OCI-LY7 (cell line): Measurements from ENCODE around the gene PCGF5.

Source experiments
- EZH2phosphoT487 ChIP-seq: fragments of 200-600 bp; sonication (generic); IDR thresholded peaks from 2 replicates; pipeline ENCODE4 v1.6.1; 2018; ENCODE audit warnings: low read depth, borderline replicate concordance, mild to moderate bottlenecking, mixed run types, antibody characterized with exemption, low read length, moderate library complexity, mixed read lengths
- TF ChIP-seq, protein P1 (sequence below): fragments of 200-600 bp; sonication (generic); conservative IDR thresholded peaks from 2 replicates; pipeline ENCODE4 v1.5.1; 2014; ENCODE audit warnings: mild to moderate bottlenecking, antibody characterized with exemption, low read length, moderate library complexity, mixed read lengths

DNA sequence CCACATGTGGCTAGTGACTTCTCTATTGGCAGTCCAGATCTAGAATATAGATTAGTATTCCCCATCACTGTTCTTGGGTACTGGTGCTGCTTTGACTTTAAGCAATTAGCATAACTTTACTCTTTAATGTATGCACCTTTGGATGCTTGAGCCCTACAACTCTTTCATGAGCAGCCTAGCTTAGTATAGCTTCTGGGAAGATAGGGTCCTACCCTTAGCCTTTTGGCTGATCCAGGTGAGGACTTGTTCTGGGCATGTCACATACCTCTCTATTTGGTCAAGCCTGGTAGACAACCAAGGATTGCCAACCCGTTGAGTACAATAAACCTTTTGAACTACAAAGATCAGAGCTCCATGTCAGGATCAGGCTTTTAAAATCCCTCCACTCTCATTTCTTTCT is 17.7 kb downstream of the PCGF5 start:
- TF ChIP-seq, protein P1, sequence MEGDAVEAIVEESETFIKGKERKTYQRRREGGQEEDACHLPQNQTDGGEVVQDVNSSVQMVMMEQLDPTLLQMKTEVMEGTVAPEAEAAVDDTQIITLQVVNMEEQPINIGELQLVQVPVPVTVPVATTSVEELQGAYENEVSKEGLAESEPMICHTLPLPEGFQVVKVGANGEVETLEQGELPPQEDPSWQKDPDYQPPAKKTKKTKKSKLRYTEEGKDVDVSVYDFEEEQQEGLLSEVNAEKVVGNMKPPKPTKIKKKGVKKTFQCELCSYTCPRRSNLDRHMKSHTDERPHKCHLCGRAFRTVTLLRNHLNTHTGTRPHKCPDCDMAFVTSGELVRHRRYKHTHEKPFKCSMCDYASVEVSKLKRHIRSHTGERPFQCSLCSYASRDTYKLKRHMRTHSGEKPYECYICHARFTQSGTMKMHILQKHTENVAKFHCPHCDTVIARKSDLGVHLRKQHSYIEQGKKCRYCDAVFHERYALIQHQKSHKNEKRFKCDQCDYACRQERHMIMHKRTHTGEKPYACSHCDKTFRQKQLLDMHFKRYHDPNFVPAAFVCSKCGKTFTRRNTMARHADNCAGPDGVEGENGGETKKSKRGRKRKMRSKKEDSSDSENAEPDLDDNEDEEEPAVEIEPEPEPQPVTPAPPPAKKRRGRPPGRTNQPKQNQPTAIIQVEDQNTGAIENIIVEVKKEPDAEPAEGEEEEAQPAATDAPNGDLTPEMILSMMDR, result no peak
- no peak for TF ChIP-seq EZH2phosphoT487
